ENCODE data around the gene ABCC4. TPM values are rescaled to one million over a fixed set of nuclear protein-coding genes. Genes with fewer than 3 reads are reported as not detected.

ABCC4 gene
- total RNA-seq = 37.1 and 41.4 TPM in 2 replicates

GRCh38 chr13:95301183-95301967 lies at the start of gene ABCC4:
Gene ABCC4 (minus strand): TSS chr13:95301451. CDS start chr13:95301314, 137 bp downstream.

